Activated CD4-positive, alpha-beta T cell treated with anti-CD3 and anti-CD28 coated beads, Interleukin-2, amount 10 ng/mL, durations not matched to agents 24 days and 14 days (primary cell): ENCODE results near the gene ZDHHC14. TPM values are rescaled to one million over a fixed set of nuclear protein-coding genes. Genes with fewer than 3 reads are reported as not detected.
A peak's percentile ranks its signal among the peaks of the same experiment; 100 is the strongest.

Source experiments
- DNase-seq: peaks from one replicate; pipeline ENCODE4 v3.0.0; 2022
- H3K27ac Mint-ChIP-seq: one replicate; pipeline ENCODE4 v1.8.0; 2022; ENCODE audit warnings: mild to moderate bottlenecking, mixed read lengths
- H3K27me3 Mint-ChIP-seq: one replicate; pipeline ENCODE4 v1.8.0; 2022; ENCODE audit warnings: mixed read lengths
- H3K36me3 Mint-ChIP-seq: one replicate; pipeline ENCODE4 v1.8.0; 2022; ENCODE audit warnings: low read depth, mild to moderate bottlenecking, mixed read lengths
- H3K4me1 Mint-ChIP-seq: one replicate; pipeline ENCODE4 v1.8.0; 2021; ENCODE audit warnings: mixed read lengths
- H3K4me3 Mint-ChIP-seq: one replicate; pipeline ENCODE4 v1.8.0; 2022; ENCODE audit warnings: mild to moderate bottlenecking, moderate library complexity, mixed read lengths
- H3K9me3 Mint-ChIP-seq: one replicate; pipeline ENCODE4 v1.8.0; 2021; ENCODE audit warnings: mixed read lengths
- intact Hi-C: fragments of 100-400 bp; cut with micrococcal nuclease; formaldehyde crosslinking; loops from one replicate; pipeline ENCODE4 v1.15.1; 2023
- total RNA-seq: library from RNA; stranded (reverse); gene quantifications from 2 replicates; pipeline ENCODE4 v1.2.3, GENCODE V29; 2022

Gene ZDHHC14
- total RNA-seq, 1 donor from 2014 or later, result 14.1 TPM

- Mint-ChIP-seq H3K9me3 (no peaks in the 10 kb centered on the region), H3K4me3 (no peak overlapping the region), H3K27me3 (peaks cover 7% of the 10 kb centered on the region), H3K4me1 (peaks cover 14% of the 10 kb centered on the region), H3K36me3 (peaks cover 2% of the 10 kb centered on the region), H3K27ac (peak overlapping the region; percentile 9)
- intact Hi-C loops, result loop anchor here (1.0 to 5.0 kb wide), 2 partner anchors 210 to 353 kb away; no protein-coding TSS in a partner anchor
- peak; percentile 87 for DNase-seq
Measured at GRCh38 chr6:157667211-157668008, 286.4 kb downstream of the ZDHHC14 start.

DNA sequence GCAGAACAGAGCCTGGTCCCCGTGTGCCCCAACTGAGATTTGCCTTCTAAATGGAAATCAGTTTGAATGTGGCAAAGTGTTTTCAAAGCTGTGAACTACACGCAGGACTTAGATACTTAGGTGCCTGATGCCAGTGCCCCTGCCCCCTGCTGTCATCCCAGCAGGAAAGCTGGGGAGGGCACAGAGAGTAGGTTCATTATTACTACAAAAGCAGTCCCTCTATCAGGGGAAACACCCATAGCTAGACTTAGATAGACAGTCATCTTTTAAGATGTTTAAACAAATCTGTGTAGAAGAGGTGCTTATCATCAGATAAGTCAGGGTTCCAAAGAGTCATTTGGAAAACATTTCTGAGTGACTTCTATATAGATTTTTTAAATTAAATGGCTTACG, 287.0 kb downstream of the ZDHHC14 start:
- H3K27me3 Mint-ChIP-seq, result peaks cover 7% of the 10 kb centered on the region
- H3K27ac Mint-ChIP-seq, result no peak overlapping the region
- no peak overlapping the region for H3K4me3 Mint-ChIP-seq
- H3K36me3 Mint-ChIP-seq, result peaks cover 2% of the 10 kb centered on the region
- DNase-seq, result no peak
- intact Hi-C loops, result loop anchor here (5.0 kb wide), 1 partner anchor 209 kb away; no protein-coding TSS in a partner anchor
- H3K4me1 Mint-ChIP-seq, result peaks cover 14% of the 10 kb centered on the region
- H3K9me3 Mint-ChIP-seq, result no peaks in the 10 kb centered on the region

DNA sequence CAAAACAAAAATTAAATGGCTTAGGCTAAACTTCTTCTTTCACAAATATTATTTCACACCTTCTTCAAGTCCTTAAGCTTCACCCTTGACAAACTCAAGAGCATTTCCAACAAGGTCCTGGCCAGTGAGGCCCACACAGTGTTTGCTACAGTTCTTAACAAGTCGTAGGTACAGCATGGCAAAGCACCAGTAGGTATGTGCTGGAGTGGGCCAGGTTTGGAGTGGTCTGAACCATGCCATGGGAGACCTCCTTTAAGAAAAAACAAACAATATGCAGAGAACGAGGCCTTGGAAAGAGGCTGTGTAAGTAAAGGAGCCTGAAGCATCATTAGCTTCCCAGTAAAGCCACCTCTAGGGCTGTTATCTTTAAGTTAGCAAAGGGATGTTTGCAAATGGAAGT, 287.7 kb downstream of the ZDHHC14 start:
- H3K27ac Mint-ChIP-seq, result no peak overlapping the region
- H3K4me3 Mint-ChIP-seq, result no peak overlapping the region
- DNase-seq, result no peak
- H3K4me1 Mint-ChIP-seq, result peaks cover 14% of the 10 kb centered on the region
- no peaks in the 10 kb centered on the region for H3K9me3 Mint-ChIP-seq
- intact Hi-C loops, result loop anchor here (5.0 kb wide), 1 partner anchor 209 kb away; no protein-coding TSS in a partner anchor
- peaks cover 7% of the 10 kb centered on the region for H3K27me3 Mint-ChIP-seq
- H3K36me3 Mint-ChIP-seq, result peaks cover 2% of the 10 kb centered on the region

DNA sequence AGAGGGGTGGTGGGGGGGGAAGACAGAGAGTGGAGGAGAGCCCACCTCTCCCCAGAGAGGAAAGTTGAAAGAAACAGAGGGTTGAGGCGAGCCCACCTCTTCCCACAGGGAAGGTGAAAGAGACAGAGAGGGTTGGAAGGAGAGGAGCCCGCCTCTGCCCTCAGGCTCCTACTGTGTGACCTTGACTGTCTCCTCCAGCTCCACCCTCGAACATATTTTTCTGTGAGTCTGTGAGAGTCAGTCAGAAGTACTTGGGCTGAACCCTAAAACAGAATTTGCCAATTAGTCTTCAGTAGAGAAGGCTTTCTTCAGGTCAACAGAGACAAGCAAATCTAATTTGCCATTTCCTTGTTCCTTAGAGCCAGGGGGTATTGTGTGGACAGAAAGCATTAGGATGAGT, 288.3 kb downstream of the ZDHHC14 start:
- H3K27me3 Mint-ChIP-seq, result peaks cover 7% of the 10 kb centered on the region
- H3K9me3 Mint-ChIP-seq, result no peaks in the 10 kb centered on the region
- no peak overlapping the region for H3K27ac Mint-ChIP-seq
- intact Hi-C loops, result loop anchor here (5.0 kb wide), 1 partner anchor 208 kb away; no protein-coding TSS in a partner anchor
- no peak for DNase-seq
- peaks cover 14% of the 10 kb centered on the region for H3K4me1 Mint-ChIP-seq
- H3K36me3 Mint-ChIP-seq, result peaks cover 2% of the 10 kb centered on the region
- no peak overlapping the region for H3K4me3 Mint-ChIP-seq

DNA sequence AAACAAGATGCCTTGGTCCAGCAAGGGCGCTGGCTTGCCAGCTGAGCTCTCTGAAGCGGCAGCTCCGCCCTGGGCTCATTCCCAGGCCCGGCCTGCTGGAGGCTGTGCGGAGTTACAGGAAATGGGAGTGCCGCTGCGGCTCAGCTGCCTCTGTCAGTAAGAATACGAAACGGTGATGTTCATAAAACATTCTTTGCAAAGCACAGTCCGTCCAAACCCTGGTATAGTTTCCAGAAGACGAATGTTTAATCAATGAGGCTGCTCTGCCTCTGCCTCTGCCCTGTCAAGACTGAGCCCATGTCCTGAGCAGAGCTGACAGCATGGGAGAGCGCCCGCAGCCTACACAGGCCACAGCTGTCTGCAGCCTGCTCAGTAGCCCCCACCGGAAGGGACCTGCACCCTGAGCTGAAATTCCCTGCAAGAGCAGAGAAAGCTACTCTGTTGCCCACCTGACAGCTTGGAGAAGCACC, 288.8 kb downstream of the ZDHHC14 start:
- DNase-seq, result peak; percentile 65
- H3K27ac Mint-ChIP-seq, result no peak overlapping the region
- no peak overlapping the region for H3K4me3 Mint-ChIP-seq
- peaks cover 14% of the 10 kb centered on the region for H3K4me1 Mint-ChIP-seq
- no peaks in the 10 kb centered on the region for H3K9me3 Mint-ChIP-seq
- H3K27me3 Mint-ChIP-seq, result peaks cover 7% of the 10 kb centered on the region
- intact Hi-C loops, result loop anchor here (5.0 kb wide), 1 partner anchor 208 kb away; no protein-coding TSS in a partner anchor
- peaks cover 2% of the 10 kb centered on the region for H3K36me3 Mint-ChIP-seq

GRCh38 chr6:157670466-157671186, 289.6 kb downstream of the ZDHHC14 start:
- Mint-ChIP-seq H3K27ac (no peak overlapping the region), H3K9me3 (no peaks in the 10 kb centered on the region), H3K4me1 (peaks cover 14% of the 10 kb centered on the region), H3K36me3 (peaks cover 2% of the 10 kb centered on the region), H3K27me3 (peaks cover 7% of the 10 kb centered on the region), H3K4me3 (no peak overlapping the region)
- DNase-seq, result no peak
- intact Hi-C loops, result no loop called here

GRCh38 chr6:157672726-157673412, 291.9 kb downstream of the ZDHHC14 start:
- H3K9me3 Mint-ChIP-seq, result no peaks in the 10 kb centered on the region
- no peaks in the 10 kb centered on the region for H3K36me3 Mint-ChIP-seq
- peak overlapping the region; percentile 41 for H3K27ac Mint-ChIP-seq
- intact Hi-C loops, result no loop called here
- H3K27me3 Mint-ChIP-seq, result peaks cover 2% of the 10 kb centered on the region
- H3K4me3 Mint-ChIP-seq, result no peak overlapping the region
- no peak for DNase-seq
- peaks cover 9% of the 10 kb centered on the region for H3K4me1 Mint-ChIP-seq

DNA sequence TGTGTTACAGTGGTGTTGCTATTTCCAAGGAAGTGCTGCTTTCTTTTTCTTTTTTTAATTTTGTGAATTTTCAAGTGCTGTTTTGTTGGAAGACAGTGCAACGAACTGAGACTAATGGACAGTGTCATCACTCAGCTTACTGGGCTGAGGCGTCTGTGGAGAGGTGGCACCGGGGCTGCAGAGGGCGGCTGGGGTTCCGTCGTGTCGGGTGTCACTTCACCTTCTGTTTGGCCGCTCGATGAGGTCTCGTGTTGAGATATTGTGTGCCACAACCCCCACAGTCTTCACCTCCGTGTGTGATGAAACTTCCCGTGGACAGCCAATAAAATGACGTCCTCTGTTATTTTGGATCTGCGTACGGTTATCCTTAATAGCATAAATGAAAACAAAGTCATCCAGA, 292.6 kb downstream of the ZDHHC14 start:
- intact Hi-C loops, result no loop called here
- no peak overlapping the region for H3K4me3 Mint-ChIP-seq
- no peaks in the 10 kb centered on the region for H3K9me3 Mint-ChIP-seq
- H3K4me1 Mint-ChIP-seq, result peaks cover 9% of the 10 kb centered on the region
- no peaks in the 10 kb centered on the region for H3K36me3 Mint-ChIP-seq
- no peak for DNase-seq
- no peak overlapping the region for H3K27ac Mint-ChIP-seq
- peaks cover 2% of the 10 kb centered on the region for H3K27me3 Mint-ChIP-seq

DNA sequence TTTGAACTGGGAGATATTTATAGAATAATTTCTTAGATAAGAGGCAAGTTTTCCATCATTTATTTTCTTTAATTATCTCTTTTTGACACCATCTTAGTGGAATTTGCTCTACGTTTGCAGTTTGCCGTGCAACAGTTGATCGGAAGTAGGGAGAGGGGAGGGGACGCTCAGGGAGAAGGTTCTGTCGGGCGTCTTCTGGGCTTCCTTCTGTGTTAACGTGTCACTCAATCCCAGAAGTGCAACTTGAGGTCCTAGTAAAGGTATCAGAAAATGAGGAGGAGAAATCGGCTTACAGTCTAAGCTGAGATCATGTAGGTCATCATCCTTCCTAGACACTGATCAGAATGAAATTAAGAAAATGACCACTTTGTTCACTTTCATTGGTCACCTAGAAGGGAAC, 293.1 kb downstream of the ZDHHC14 start:
- no peak overlapping the region for H3K4me3 Mint-ChIP-seq
- no peak for DNase-seq
- H3K9me3 Mint-ChIP-seq, result no peaks in the 10 kb centered on the region
- no peak overlapping the region for H3K27ac Mint-ChIP-seq
- H3K4me1 Mint-ChIP-seq, result peaks cover 9% of the 10 kb centered on the region
- peaks cover 2% of the 10 kb centered on the region for H3K27me3 Mint-ChIP-seq
- intact Hi-C loops, result no loop called here
- no peaks in the 10 kb centered on the region for H3K36me3 Mint-ChIP-seq

DNA sequence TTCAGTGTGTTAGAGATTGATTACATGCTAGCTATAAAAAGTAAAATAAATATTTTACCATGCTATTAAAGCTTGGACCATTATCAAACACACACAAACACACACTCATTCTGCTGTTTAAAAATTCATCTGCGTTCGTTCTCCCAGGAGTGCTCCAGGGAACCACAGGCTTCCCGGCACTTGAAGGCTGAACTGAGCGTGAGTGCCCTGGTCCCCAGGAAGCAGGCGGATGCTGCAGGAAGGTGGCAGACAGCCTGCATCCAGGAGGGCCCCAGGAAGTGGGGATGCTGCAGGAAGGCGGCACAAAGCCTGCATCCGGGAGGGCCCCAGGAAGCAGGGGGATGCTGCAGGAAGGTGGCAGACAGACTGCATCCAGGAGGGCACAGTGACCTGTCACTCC, 294.8 kb downstream of the ZDHHC14 start:
- H3K36me3 Mint-ChIP-seq, result no peaks in the 10 kb centered on the region
- no peaks in the 10 kb centered on the region for H3K9me3 Mint-ChIP-seq
- no peaks in the 10 kb centered on the region for H3K27me3 Mint-ChIP-seq

DNA sequence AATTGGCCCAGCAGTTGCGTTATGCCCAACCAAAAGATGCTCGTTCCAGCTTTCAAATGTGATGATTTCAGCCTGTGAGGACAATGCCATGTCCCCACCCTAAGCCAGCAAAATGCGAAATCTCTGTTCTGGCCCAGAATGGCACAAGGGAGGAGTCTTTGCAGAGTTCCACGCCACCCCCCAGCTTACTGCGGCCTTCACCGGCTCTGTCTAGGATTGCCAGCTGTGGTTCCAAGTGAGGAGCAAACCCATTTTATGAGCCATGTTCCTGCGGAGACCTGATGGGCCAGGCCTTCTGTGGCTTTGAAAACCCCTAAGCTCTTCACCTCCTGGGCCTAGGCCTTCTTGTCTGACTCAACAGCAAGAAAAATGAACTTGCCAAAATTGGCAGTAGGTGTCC, 295.3 kb downstream of the ZDHHC14 start:
- Mint-ChIP-seq H3K27ac (no peak overlapping the region), H3K36me3 (no peaks in the 10 kb centered on the region), H3K4me3 (no peak overlapping the region), H3K9me3 (no peaks in the 10 kb centered on the region), H3K4me1 (no peaks in the 10 kb centered on the region), H3K27me3 (no peaks in the 10 kb centered on the region)
- no peak for DNase-seq
- intact Hi-C loops, result no loop called here

More for the DNA sequence above, 294.8 kb downstream of the ZDHHC14 start:
- H3K4me1 Mint-ChIP-seq, result peaks cover 1% of the 10 kb centered on the region
- intact Hi-C loops, result no loop called here
- no peak overlapping the region for H3K4me3 Mint-ChIP-seq
- no peak overlapping the region for H3K27ac Mint-ChIP-seq
- no peak for DNase-seq

DNA sequence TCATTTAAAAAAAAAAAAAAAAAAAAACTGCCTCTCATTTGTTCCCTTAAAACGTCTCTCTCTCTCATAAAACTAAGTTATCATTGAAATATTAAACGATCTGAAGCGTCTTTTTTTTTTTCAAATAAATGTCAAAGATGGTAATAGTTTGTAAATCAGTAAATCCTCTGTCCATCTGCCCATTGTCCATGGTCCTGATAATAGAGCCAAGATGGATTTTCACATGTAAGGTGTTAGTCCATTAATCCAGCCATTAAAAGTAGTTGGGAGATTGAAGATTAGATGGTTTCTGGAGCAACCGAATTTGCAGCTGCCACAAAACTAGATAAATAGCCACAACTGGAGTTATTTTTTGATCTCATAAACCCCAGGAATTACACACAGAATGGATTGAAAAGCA, 296.2 kb downstream of the ZDHHC14 start:
- intact Hi-C loops, result no loop called here
- H3K9me3 Mint-ChIP-seq, result no peaks in the 10 kb centered on the region
- no peak overlapping the region for H3K4me3 Mint-ChIP-seq
- H3K27me3 Mint-ChIP-seq, result no peaks in the 10 kb centered on the region
- no peak overlapping the region for H3K27ac Mint-ChIP-seq
- H3K36me3 Mint-ChIP-seq, result no peaks in the 10 kb centered on the region
- H3K4me1 Mint-ChIP-seq, result no peaks in the 10 kb centered on the region
- no peak for DNase-seq

DNA sequence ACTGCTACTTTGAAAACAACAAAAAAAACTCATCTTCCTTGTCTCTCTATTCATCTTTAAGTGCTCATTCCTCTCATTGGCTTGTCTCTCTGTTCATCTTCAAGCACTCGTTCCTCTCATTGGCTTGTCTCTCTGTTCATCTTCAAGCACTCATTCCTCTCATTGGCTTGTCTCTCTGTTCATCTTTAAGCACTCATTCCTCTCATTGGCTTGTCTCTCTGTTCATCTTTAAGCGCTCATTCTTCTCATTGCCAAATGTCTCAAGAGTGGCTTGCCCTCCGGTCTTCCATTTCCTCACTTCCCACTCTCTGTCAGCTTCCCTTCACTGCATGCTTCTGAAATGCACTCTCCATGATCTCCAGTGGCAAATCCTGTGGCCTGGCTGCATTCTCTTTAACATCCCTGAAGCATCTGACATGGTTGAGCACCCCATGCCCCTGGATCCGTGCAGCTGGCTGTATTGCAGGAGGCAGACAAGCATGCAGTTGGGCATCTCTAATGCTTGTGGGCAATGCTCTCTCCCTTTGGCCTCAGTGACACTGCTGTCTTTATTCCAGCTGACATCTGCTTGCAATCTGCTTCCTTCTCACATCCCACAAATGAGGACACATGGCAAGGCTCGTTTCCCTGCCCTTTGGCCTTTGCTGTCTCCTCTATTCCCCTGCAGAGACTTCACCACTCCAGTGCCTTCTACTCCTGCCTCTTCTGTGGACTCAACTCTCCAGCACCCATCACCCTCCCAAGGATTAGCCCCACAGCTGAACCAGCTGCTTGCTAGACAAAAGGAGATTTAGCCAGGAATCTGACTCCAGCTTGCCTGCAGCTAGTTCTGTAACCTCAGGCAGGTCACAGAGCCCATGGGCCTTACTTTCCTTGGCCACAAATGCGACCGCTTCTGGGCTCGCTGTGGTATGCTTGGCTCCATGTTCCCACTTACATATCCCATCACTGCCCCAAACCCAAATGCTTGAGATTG, 298.9 kb downstream of the ZDHHC14 start:
- Mint-ChIP-seq H3K36me3 (no peaks in the 10 kb centered on the region), H3K4me1 (no peaks in the 10 kb centered on the region)

More for the DNA sequence above, 298.9 kb downstream of the ZDHHC14 start:
- no peaks in the 10 kb centered on the region for H3K9me3 Mint-ChIP-seq
- no peak overlapping the region for H3K4me3 Mint-ChIP-seq
- no peak for DNase-seq
- no peak overlapping the region for H3K27ac Mint-ChIP-seq
- intact Hi-C loops, result no loop called here
- no peaks in the 10 kb centered on the region for H3K27me3 Mint-ChIP-seq
